Fibroblast of lung (primary cell): Measurements from ENCODE around the gene FPR1. TPM values are rescaled to one million over a fixed set of nuclear protein-coding genes. Genes with fewer than 3 reads are reported as not detected.

Source experiments
- DNase-seq, 2 donors: peaks; one replicate each; pipeline versions ENCODE4 v3.0.0 to v3.0.0-alpha.2; 2010; ENCODE audit warnings: low read depth in 2 of 2
- H2AFZ ChIP-seq: 2 replicates; pipeline ENCODE4 v1.5.1; 2012; ENCODE audit warnings: low read length, control low read depth, inconsistent platforms
- H3K27ac ChIP-seq: 2 replicates; pipeline ENCODE4 v1.5.1; 2011; ENCODE audit warnings: low read length, control low read depth; ENCODE audit not compliant: insufficient read depth
- H3K27me3 ChIP-seq: 2 replicates; pipeline ENCODE4 v1.5.1; 2011; ENCODE audit warnings: mild to moderate bottlenecking, low read length; ENCODE audit not compliant: control insufficient read depth, insufficient read depth
- H3K36me3 ChIP-seq: 2 replicates; pipeline ENCODE4 v1.5.1; 2011; ENCODE audit warnings: low read length; ENCODE audit not compliant: control insufficient read depth, insufficient read depth
- H3K4me1 ChIP-seq: 2 replicates; pipeline ENCODE4 v1.5.1; 2011; ENCODE audit warnings: low read length; ENCODE audit not compliant: control insufficient read depth, insufficient read depth; ENCODE audit errors: extremely low read depth
- H3K4me2 ChIP-seq: 2 replicates; pipeline ENCODE4 v1.5.1; 2011; ENCODE audit warnings: low read length, control low read depth; ENCODE audit not compliant: insufficient read depth; ENCODE audit errors: extremely low read depth
- H3K4me3 ChIP-seq, 4 experiments: fragments of 200-600 bp in 1 of 4; sonication (generic) in 1 of 4; replicated peaks in 1 of 4; 2 replicates each; pipeline ENCODE4 v1.5.1; 2011 to 2016; ENCODE audit warnings: low read length in 4 of 4, low read depth in 3 of 4, mild to moderate bottlenecking in 3 of 4, control low read depth in 2 of 4, inconsistent platforms in 1 of 4, mixed read lengths in 1 of 4; ENCODE audit not compliant: insufficient read depth in 1 of 4; ENCODE audit errors: control extremely low read depth in 1 of 4
- H3K79me2 ChIP-seq: 2 replicates; pipeline ENCODE4 v1.5.1; 2012; ENCODE audit warnings: mild to moderate bottlenecking, low read length, inconsistent platforms; ENCODE audit not compliant: control insufficient read depth, insufficient read depth
- H3K9ac ChIP-seq: 2 replicates; pipeline ENCODE4 v1.5.1; 2011; ENCODE audit warnings: mild to moderate bottlenecking, low read length, control low read depth; ENCODE audit not compliant: insufficient read depth
- H3K9me3 ChIP-seq: 2 replicates; pipeline ENCODE4 v1.5.1; 2012; ENCODE audit warnings: low read depth, low read length; ENCODE audit not compliant: control insufficient read depth, insufficient read depth
- H4K20me1 ChIP-seq: 2 replicates; pipeline ENCODE4 v1.5.1; 2011; ENCODE audit warnings: low read length; ENCODE audit not compliant: control insufficient read depth, insufficient read depth; ENCODE audit errors: extremely low read depth
- CTCF ChIP-seq, 2 donors: IDR thresholded peaks in 1 of 2; conservative IDR thresholded peaks in 1 of 2; 1 replicate in 1 of 2; 2 replicates in 1 of 2; pipeline ENCODE4 v1.5.1; 2011 to 2012; ENCODE audit warnings: low read length in 2 of 2, control low read depth in 1 of 2, inconsistent platforms in 1 of 2, low read depth in 1 of 2, mild to moderate bottlenecking in 1 of 2
- EZH2 ChIP-seq: IDR thresholded peaks from 2 replicates; pipeline ENCODE4 v1.5.1; 2012; ENCODE audit warnings: low read length, control low read depth, mild to moderate bottlenecking; ENCODE audit errors: missing control alignments
- polyA plus RNA-seq, 2 donors: library from polyadenylated mRNA; depleted of rRNA in 1 of 2; stranded (reverse) in 1 of 2; unstranded in 1 of 2; fragments of >200 nt; gene quantifications; 2 replicates each; pipeline ENCODE4 v1.2.1, GENCODE V29; 2011 to 2012; ENCODE audit warnings: missing spikeins in 1 of 2
- total RNA-seq: library from RNA; depleted of rRNA; stranded (reverse); fragments of >200 nt; gene quantifications from 2 replicates; pipeline ENCODE4 v1.2.1, GENCODE V29; 2014

Gene FPR1
- total and polyA plus RNA-seq, 2 donors (not counting 1 experiment from before 2014, with no cell fraction given), result 0.14 TPM; not detected in 1

- TF ChIP-seq CTCF (conservative IDR thresholded peaks at IDR 0.05 in 1 of 2, IDR thresholded peaks at IDR 0.05 in 1 of 2; ENCODE audit: low read depth in 1 of 2, low read length in 2 of 2) (no peak), EZH2 (no peak)
- Histone ChIP-seq H2AFZ (no peak overlapping the region), H3K9me3 (no peaks in the 10 kb centered on the region), H4K20me1 (no peaks in the 10 kb centered on the region), H3K36me3 (no peaks in the 10 kb centered on the region), H3K9ac (no peak overlapping the region), H3K79me2 (no peaks in the 10 kb centered on the region), H3K4me2 (no peak overlapping the region), H3K4me3 (no peak overlapping the region), H3K4me1 (no peaks in the 10 kb centered on the region), H3K27ac (no peak overlapping the region), H3K27me3 (no peaks in the 10 kb centered on the region)
- DNase-seq, result no peak
These were observed 14.3 kb downstream of the FPR1 start for GRCh38 chr19:51737389-51737788.

- H3K4me2 ChIP-seq, result no peak overlapping the region
- no peak overlapping the region for H2AFZ ChIP-seq
- H3K4me3 ChIP-seq, result no peak overlapping the region
- H3K9me3 ChIP-seq, result no peaks in the 10 kb centered on the region
- H3K4me1 ChIP-seq, result no peaks in the 10 kb centered on the region
- no peaks in the 10 kb centered on the region for H3K36me3 ChIP-seq
- H3K9ac ChIP-seq, result no peak overlapping the region
- no peaks in the 10 kb centered on the region for H3K79me2 ChIP-seq
- no peak for TF ChIP-seq CTCF (conservative IDR thresholded peaks at IDR 0.05 in 1 of 2, IDR thresholded peaks at IDR 0.05 in 1 of 2; ENCODE audit: low read depth in 1 of 2, low read length in 2 of 2)
- TF ChIP-seq EZH2, result no peak
- H3K27me3 ChIP-seq, result no peaks in the 10 kb centered on the region
- DNase-seq, result peak; percentile 71 to 81
- no peaks in the 10 kb centered on the region for H4K20me1 ChIP-seq
- no peak overlapping the region for H3K27ac ChIP-seq
These were observed 15.8 kb downstream of the FPR1 start for GRCh38 chr19:51735759-51736449.

- Histone ChIP-seq H3K4me2 (no peak overlapping the region), H3K9me3 (no peaks in the 10 kb centered on the region), H3K4me3 (no peak overlapping the region), H2AFZ (no peak overlapping the region), H3K4me1 (no peaks in the 10 kb centered on the region), H3K9ac (no peak overlapping the region), H3K79me2 (no peaks in the 10 kb centered on the region), H3K27ac (no peak overlapping the region), H3K27me3 (no peaks in the 10 kb centered on the region), H4K20me1 (no peaks in the 10 kb centered on the region), H3K36me3 (no peaks in the 10 kb centered on the region)
- TF ChIP-seq CTCF (conservative IDR thresholded peaks at IDR 0.05 in 1 of 2, IDR thresholded peaks at IDR 0.05 in 1 of 2; ENCODE audit: low read depth in 1 of 2, low read length in 2 of 2), result no peak
- no peak for TF ChIP-seq EZH2
- peak in 1 of 2 donors; percentile 24 for DNase-seq
These were observed 17.7 kb downstream of the FPR1 start for GRCh38 chr19:51733742-51734522.
